OCI-LY1 (cell line): ENCODE data around the gene PXDN.

Source experiments
- EZH2 ChIP-seq: fragments of 200-600 bp; sonication (generic), shearing (Covaris generic); IDR thresholded peaks from 2 replicates; pipeline ENCODE4 v1.8.0; 2017; ENCODE audit warnings: borderline replicate concordance, mixed run types, mild to moderate bottlenecking, antibody characterized with exemption, low read length, moderate library complexity, mixed read lengths
- TF ChIP-seq, protein P1 (sequence below): fragments of 200-600 bp; sonication (generic), shearing (Covaris generic); IDR thresholded peaks from 2 replicates; pipeline ENCODE4 v1.5.1; 2017; ENCODE audit warnings: mild to moderate bottlenecking, antibody characterized with exemption, low read length, moderate library complexity, mixed read lengths

GRCh38 chr2:1727101-1727771 lies 17.1 kb downstream of the PXDN start:
- TF ChIP-seq, protein P1, sequence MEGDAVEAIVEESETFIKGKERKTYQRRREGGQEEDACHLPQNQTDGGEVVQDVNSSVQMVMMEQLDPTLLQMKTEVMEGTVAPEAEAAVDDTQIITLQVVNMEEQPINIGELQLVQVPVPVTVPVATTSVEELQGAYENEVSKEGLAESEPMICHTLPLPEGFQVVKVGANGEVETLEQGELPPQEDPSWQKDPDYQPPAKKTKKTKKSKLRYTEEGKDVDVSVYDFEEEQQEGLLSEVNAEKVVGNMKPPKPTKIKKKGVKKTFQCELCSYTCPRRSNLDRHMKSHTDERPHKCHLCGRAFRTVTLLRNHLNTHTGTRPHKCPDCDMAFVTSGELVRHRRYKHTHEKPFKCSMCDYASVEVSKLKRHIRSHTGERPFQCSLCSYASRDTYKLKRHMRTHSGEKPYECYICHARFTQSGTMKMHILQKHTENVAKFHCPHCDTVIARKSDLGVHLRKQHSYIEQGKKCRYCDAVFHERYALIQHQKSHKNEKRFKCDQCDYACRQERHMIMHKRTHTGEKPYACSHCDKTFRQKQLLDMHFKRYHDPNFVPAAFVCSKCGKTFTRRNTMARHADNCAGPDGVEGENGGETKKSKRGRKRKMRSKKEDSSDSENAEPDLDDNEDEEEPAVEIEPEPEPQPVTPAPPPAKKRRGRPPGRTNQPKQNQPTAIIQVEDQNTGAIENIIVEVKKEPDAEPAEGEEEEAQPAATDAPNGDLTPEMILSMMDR, result no peak
- no peak for TF ChIP-seq EZH2
